ENCODE results near the gene DUSP23.

The DUSP23 gene

GRCh38 chr1:159829822-159830465, 49.2 kb downstream of the DUSP23 start:
- Histone ChIP-seq H3K9ac (ENCODE audit: low read length) (no peak overlapping the region), H3F3A (ENCODE audit: insufficient read depth, low read length) (no peaks in the 10 kb centered on the region), H2AFZ (ENCODE audit: low read length) (no peak overlapping the region), H3K27ac (ENCODE audit: low read depth, low read length, poor library complexity, severe bottlenecking) (no peak overlapping the region), H3K4me1 (ENCODE audit: insufficient read depth, low read length, severe bottlenecking) (no peaks in the 10 kb centered on the region), H3K79me2 (ENCODE audit: insufficient read depth, low read length) (no peaks in the 10 kb centered on the region), H4K20me1 (ENCODE audit: insufficient read depth, low read length) (no peaks in the 10 kb centered on the region), H3K36me3 (ENCODE audit: insufficient read depth, low read length) (no peaks in the 10 kb centered on the region), H3K9me2 (ENCODE audit: low read depth, low read length) (no peaks in the 10 kb centered on the region), H3K4me3 (ENCODE audit: low read depth, low read length, poor library complexity, severe bottlenecking) (no peak overlapping the region), H3K9me3 (ENCODE audit: low read length) (no peaks in the 10 kb centered on the region), H3K4me2 (ENCODE audit: low read length) (no peak overlapping the region), H3K27me3 (ENCODE audit: insufficient read depth, low read length) (no peaks in the 10 kb centered on the region; the same call in 1 of the 2 replicates)
- TF ChIP-seq EZH2 (IDR thresholded peaks at IDR 0.05; ENCODE audit: borderline replicate concordance, low read length), result no peak
- no peak for TF ChIP-seq CTCF (IDR thresholded peaks at IDR 0.05; ENCODE audit: low read length)

- Histone ChIP-seq H3F3A (ENCODE audit: insufficient read depth, low read length) (no peaks in the 10 kb centered on the region), H3K9ac (ENCODE audit: low read length) (no peak overlapping the region), H3K4me1 (ENCODE audit: insufficient read depth, low read length, severe bottlenecking) (no peaks in the 10 kb centered on the region), H4K20me1 (ENCODE audit: insufficient read depth, low read length) (no peaks in the 10 kb centered on the region), H3K9me3 (ENCODE audit: low read length) (no peaks in the 10 kb centered on the region), H3K9me2 (ENCODE audit: low read depth, low read length) (no peaks in the 10 kb centered on the region), H3K79me2 (ENCODE audit: insufficient read depth, low read length) (no peaks in the 10 kb centered on the region), H3K4me2 (ENCODE audit: low read length) (no peak overlapping the region), H3K4me3 (ENCODE audit: low read depth, low read length, poor library complexity, severe bottlenecking) (no peak overlapping the region), H3K27ac (ENCODE audit: low read depth, low read length, poor library complexity, severe bottlenecking) (no peak overlapping the region), H3K27me3 (ENCODE audit: insufficient read depth, low read length) (no peaks in the 10 kb centered on the region; the same call in 1 of the 2 replicates), H2AFZ (ENCODE audit: low read length) (no peak overlapping the region), H3K36me3 (ENCODE audit: insufficient read depth, low read length) (no peaks in the 10 kb centered on the region)
- TF ChIP-seq EZH2 (IDR thresholded peaks at IDR 0.05; ENCODE audit: borderline replicate concordance, low read length) (no peak), CTCF (IDR thresholded peaks at IDR 0.05; ENCODE audit: low read length) (no peak)
Measured at GRCh38 chr1:159830722-159831121, 50.0 kb downstream of the DUSP23 start.

GRCh38 chr1:159831412-159832141, 50.8 kb downstream of the DUSP23 start:
- no peak overlapping the region for H3K9ac ChIP-seq (ENCODE audit: low read length)
- H3K27ac ChIP-seq (ENCODE audit: low read depth, low read length, poor library complexity, severe bottlenecking), result no peak overlapping the region
- no peaks in the 10 kb centered on the region for H3K9me2 ChIP-seq (ENCODE audit: low read depth, low read length)
- H4K20me1 ChIP-seq (ENCODE audit: insufficient read depth, low read length), result no peaks in the 10 kb centered on the region
- no peak overlapping the region for H3K4me3 ChIP-seq (ENCODE audit: low read depth, low read length, poor library complexity, severe bottlenecking)
- no peaks in the 10 kb centered on the region for H3K4me1 ChIP-seq (ENCODE audit: insufficient read depth, low read length, severe bottlenecking)
- H3K36me3 ChIP-seq (ENCODE audit: insufficient read depth, low read length), result no peaks in the 10 kb centered on the region
- H3F3A ChIP-seq (ENCODE audit: insufficient read depth, low read length), result no peaks in the 10 kb centered on the region
- TF ChIP-seq CTCF (IDR thresholded peaks at IDR 0.05; ENCODE audit: low read length) (no peak), EZH2 (IDR thresholded peaks at IDR 0.05; ENCODE audit: borderline replicate concordance, low read length) (no peak)
- no peak overlapping the region for H2AFZ ChIP-seq (ENCODE audit: low read length)
- no peaks in the 10 kb centered on the region; the same call in 1 of the 2 replicates for H3K27me3 ChIP-seq (ENCODE audit: insufficient read depth, low read length)
- no peak overlapping the region for H3K4me2 ChIP-seq (ENCODE audit: low read length)
- H3K9me3 ChIP-seq (ENCODE audit: low read length), result no peaks in the 10 kb centered on the region
- H3K79me2 ChIP-seq (ENCODE audit: insufficient read depth, low read length), result no peaks in the 10 kb centered on the region

All from OCI-LY1 (cell line).